Stimulated activated CD4-positive, alpha-beta T cell treated with anti-CD3 and anti-CD28 coated beads, Interleukin-12 subunit alpha, Interleukin-12 subunit beta, amount 100 ng/mL, for 24 hours (primary cell): ENCODE measurements around the gene XIRP2.

ENCODE experiments used
- DNase-seq, 2 experiments: peaks; one replicate each; pipeline ENCODE4 v3.0.0-alpha.2; 2020; ENCODE audit warnings: low read depth in 2 of 2

Gene XIRP2

GRCh38 chr2:167292430-167293171 is 404.3 kb downstream of the XIRP2 start, which contains the start of gene B3GALT1:
Gene B3GALT1, plus strand, starts transcription at chr2:167293001.
- DNase-seq = peak; percentile 34 to 53

GRCh38 chr2:167293172-167293781 is 405.0 kb downstream of the XIRP2 start:
- no peak for DNase-seq

- DNase-seq = peak in 1 of 2 experiments; percentile 0
Observed at GRCh38 chr2:167293943-167294775, 405.9 kb downstream of the XIRP2 start.

- DNase-seq = no peak
Observed at GRCh38 chr2:167294776-167295140, 406.5 kb downstream of the XIRP2 start.

GRCh38 chr2:167297292-167297691 is 409.0 kb downstream of the XIRP2 start:
- no peak for DNase-seq

GRCh38 chr2:167298017-167298416 is 409.7 kb downstream of the XIRP2 start:
- DNase-seq = no peak
